Ovary (tissue), 9 donors: Measurements from ENCODE around the gene INTS11. TPM values are rescaled to one million over a fixed set of nuclear protein-coding genes. Genes with fewer than 3 reads are reported as not detected.

Source experiments
- DNase-seq, 5 donors: peaks; one replicate each; pipeline ENCODE4 v3.0.0-alpha.2; 2019 to 2020
- H3K27ac ChIP-seq, 2 donors: fragments of 200-600 bp; one replicate each; pipeline versions ENCODE4 v1.5.1 to v1.8.0; 2019 to 2022
- H3K27me3 ChIP-seq: fragments of 200-600 bp; one replicate; pipeline ENCODE4 v1.8.0; 2022
- H3K36me3 ChIP-seq: fragments of 200-600 bp; sonication (generic); one replicate; pipeline ENCODE4 v1.5.1; 2019
- H3K4me1 ChIP-seq: one replicate; pipeline ENCODE4 v1.8.1; 2013; ENCODE audit warnings: mild to moderate bottlenecking, moderate library complexity; ENCODE audit not compliant: insufficient read depth
- H3K4me3 ChIP-seq: fragments of 200-600 bp; sonication (generic); one replicate; pipeline ENCODE4 v1.5.1; 2017
- H3K9me3 ChIP-seq, 2 donors: fragments of 200-600 bp in 1 of 2; sonication (generic) in 1 of 2; one replicate each; pipeline versions ENCODE4 v1.5.1 to v1.8.1; 2013 to 2019; ENCODE audit warnings: mild to moderate bottlenecking in 1 of 2, moderate library complexity in 1 of 2
- CTCF ChIP-seq, 3 donors: fragments of 450-650 bp in 2 of 3; fragments of 200-600 bp in 1 of 3; IDR thresholded peaks; one replicate each; pipeline versions ENCODE4 v1.5.1 to v1.8.0; 2016 to 2022; ENCODE audit warnings: antibody characterized with exemption in 3 of 3, mild to moderate bottlenecking in 1 of 3
- EP300 ChIP-seq: sonication (generic); formaldehyde crosslinking; IDR thresholded peaks from one replicate; pipeline ENCODE4 v1.6.1; 2017; ENCODE audit warnings: antibody characterized with exemption
- POLR2A ChIP-seq: fragments of 450-650 bp; IDR thresholded peaks from one replicate; pipeline ENCODE4 v1.6.1; 2017; ENCODE audit warnings: antibody characterized with exemption, mild to moderate bottlenecking, moderate library complexity
- WGBS, 3 donors: extraction: QIAGEN DNeasy Blood & Tissue Kit in 1 of 3; methylation state at CpG; one replicate each; pipeline versions ENCODE4 v1.1.5 to v1.1.7; 2013 to 2017; 5-methylcytosine and 5-hydroxymethylcytosine counted together
- intact Hi-C, 4 donors: fragments of 100-400 bp; cut with DNase I; formaldehyde crosslinking; loops; one replicate each; pipeline versions ENCODE4 v1.11.0 to v1.15.1; 2022 to 2023
- polyA plus RNA-seq, 2 donors: library from polyadenylated mRNA; stranded (reverse); fragments of 200-250 nt in 1 of 2; fragments of 350-450 nt in 1 of 2; fragmentation: Illumina TruSeq in 1 of 2; extraction: RNeasy Lipid Tissue Mini Kit (QIAGEN cat#74804) in 1 of 2; gene quantifications; one replicate each; pipeline ENCODE4 v1.2.3, GENCODE V29; 2013 to 2014
- total RNA-seq, 7 donors: library from RNA; depleted of rRNA in 2 of 7; stranded (reverse); fragments of >200 nt in 2 of 7; fragmentation: NEBNext Ultra II Directional in 3 of 7; extraction: Animal tissue kit (Norgen Biotek cat#: 25700) in 3 of 7; gene quantifications; one replicate each; pipeline versions ENCODE4 v1.1.0 to v1.2.4, GENCODE V29; 2016 to 2023
- donor health status: DM: no; HTN: no; CAD: no; lungs with moderate emphysema.
- donor health status: DM: no; HTN: no; CAD: no.
- donor health status: Bipolar disorder and iron deficiency.
- donor health status: DM: yes; HTN: yes; CAD: no.
- donor health status: DM: no; HTN: no; CAD: no.
- donor health status: DM: yes; HTN: yes; CAD: no.

Gene INTS11
- total and polyA plus RNA-seq, 9 donors = 72.6 to 135 (median 109) TPM

GRCh38 chr1:1335283-1335682 is 10.8 kb upstream of the INTS11 start:
- H3K36me3 ChIP-seq = no peaks in the 10 kb centered on the region
- intact Hi-C loops = no loop called here

GRCh38 chr1:1334835-1335234 is 10.4 kb upstream of the INTS11 start:
- TF ChIP-seq EP300 (no peak), CTCF (IDR thresholded peaks at IDR 0.05) (no peak), POLR2A (no peak)
- Histone ChIP-seq H3K4me1 (no peaks in the 10 kb centered on the region), H3K36me3 (no peaks in the 10 kb centered on the region), H3K4me3 (no peak overlapping the region), H3K27ac (no peak overlapping the region), H3K9me3 (no peaks in the 10 kb centered on the region), H3K27me3 (no peaks in the 10 kb centered on the region)
- 57 to 66% (median 57%) methylated on average over 10 to 11 of the region's 11 CpGs for WGBS, 3 donors
- intact Hi-C loops = no loop called here
- no peak for DNase-seq

More at GRCh38 chr1:1335283-1335682, 10.8 kb upstream of the INTS11 start:
- 62 to 65% (median 64%) methylated on average over 16 of the region's 16 CpGs for WGBS, 3 donors
- H3K27ac ChIP-seq = no peak overlapping the region
- H3K9me3 ChIP-seq = no peaks in the 10 kb centered on the region
- TF ChIP-seq EP300 = no peak
- TF ChIP-seq POLR2A = no peak
- no peak for TF ChIP-seq CTCF (IDR thresholded peaks at IDR 0.05)
- H3K4me1 ChIP-seq = no peaks in the 10 kb centered on the region
- H3K27me3 ChIP-seq = no peaks in the 10 kb centered on the region
- no peak for DNase-seq
- no peak overlapping the region for H3K4me3 ChIP-seq

- Histone ChIP-seq H3K9me3 (no peaks in the 10 kb centered on the region), H3K27ac (no peak overlapping the region), H3K4me3 (no peak overlapping the region), H3K36me3 (no peaks in the 10 kb centered on the region), H3K27me3 (no peaks in the 10 kb centered on the region), H3K4me1 (no peaks in the 10 kb centered on the region)
- peak in 1 of 5 donors; percentile 62 for DNase-seq
- no peak for TF ChIP-seq EP300
- TF ChIP-seq CTCF (IDR thresholded peaks at IDR 0.05) = no peak
- TF ChIP-seq POLR2A = no peak
- intact Hi-C loops = no loop called here
- WGBS, 3 donors = 66 to 74% (median 74%) methylated on average over 30 to 36 of the region's 36 CpGs
Measured at GRCh38 chr1:1333551-1334241, 9.2 kb upstream of the INTS11 start.

GRCh38 chr1:1332774-1333480 is 8.5 kb upstream of the INTS11 start:
- Histone ChIP-seq H3K27ac (no peak overlapping the region), H3K36me3 (no peaks in the 10 kb centered on the region), H3K27me3 (no peaks in the 10 kb centered on the region), H3K9me3 (no peaks in the 10 kb centered on the region), H3K4me3 (no peak overlapping the region), H3K4me1 (no peaks in the 10 kb centered on the region)
- TF ChIP-seq CTCF (IDR thresholded peaks at IDR 0.05) = no peak
- TF ChIP-seq POLR2A = no peak
- TF ChIP-seq EP300 = no peak
- intact Hi-C loops = no loop called here
- DNase-seq = no peak
- WGBS, 3 donors = 48 to 69% (median 58%) methylated on average over 26 to 48 of the region's 48 CpGs
